HCT116 (cell line): ENCODE data around the gene C1orf174. TPM values are rescaled to one million over a fixed set of nuclear protein-coding genes. Genes with fewer than 3 reads are reported as not detected.

Experiments
- ATAC-seq: fragments of 200-7000 bp; cut with Tn5 transposase; 2 replicates; pipeline ENCODE4 v1.9.1; 2020; ENCODE audit warnings: mild to moderate bottlenecking, moderate library complexity
- BruUV-seq: library from RNA; stranded (reverse); fragments of 400-500 nt; replicated peaks from 2 replicates; lab custom pipeline; 2021; lab: Mats Ljungman, UMichigan
- CTCF ChIA-PET: fragments of 300-600 bp; sonication (Branson Sonifier 250); formaldehyde crosslinking; loops from one replicate; lab custom pipeline; 2021; ENCODE audit warnings: antibody characterized with exemption; lab: Charles Lee
- POLR2A ChIA-PET: fragments of 300-600, 350-600 bp; sonication (Branson Sonifier 250); formaldehyde crosslinking; loops from one replicate; lab custom pipeline; 2021; ENCODE audit warnings: antibody characterized with exemption; lab: Charles Lee
- RAD21 ChIA-PET, 2 experiments: fragments of 300-600 bp; sonication (Branson Sonifier 250); formaldehyde crosslinking; loops; one replicate each; lab custom pipeline; 2023; ENCODE audit warnings: low total read pairs in 2 of 2; ENCODE audit not compliant: uncharacterized antibody in 2 of 2, unreplicated experiment in 2 of 2, low non-redundant PET in 1 of 2; lab: Charles Lee
- DNase-seq: peaks from one replicate; pipeline ENCODE4 v3.0.0-alpha.2; 2010; ENCODE audit warnings: low read depth, low spot score
- H2AFZ ChIP-seq: fragments of 200-600 bp; shearing (Covaris generic), sonication (generic); 2 replicates; pipeline ENCODE4 v1.6.1; 2017; ENCODE audit warnings: low read depth, mixed run types, mixed read lengths, antibody characterized with exemption, low read length; ENCODE audit not compliant: poor library complexity, severe bottlenecking
- H3K27ac ChIP-seq: 2 replicates; pipeline ENCODE4 v1.5.1; 2012; ENCODE audit warnings: low read depth, low read length
- H3K27me3 ChIP-seq: fragments of 200-600 bp; sonication (generic); 2 replicates; pipeline ENCODE4 v1.6.1; 2016; ENCODE audit warnings: mixed run types, low read length, mixed read lengths; ENCODE audit not compliant: insufficient read depth
- H3K36me3 ChIP-seq, 2 experiments: fragments of 200-500 bp in 1 of 2; fragments of 200-600 bp in 1 of 2; sonication (Bioruptor generic) in 1 of 2; sonication (generic) in 1 of 2; 2 replicates each; pipeline versions ENCODE4 v1.5.1 to v1.6.1; 2014 to 2016; ENCODE audit warnings: low read length in 2 of 2, inconsistent platforms in 1 of 2, mixed read lengths in 1 of 2, mixed run types in 1 of 2; ENCODE audit not compliant: insufficient read depth in 2 of 2, control insufficient read depth in 1 of 2
- H3K4me1 ChIP-seq, 2 experiments: fragments of 200-600 bp in 1 of 2; sonication (generic) in 1 of 2; 2 replicates each; pipeline versions ENCODE4 v1.5.1 to v1.6.1; 2012 to 2017; ENCODE audit warnings: low read length in 2 of 2, inconsistent platforms in 1 of 2, mild to moderate bottlenecking in 1 of 2, mixed read lengths in 1 of 2, mixed run types in 1 of 2, moderate library complexity in 1 of 2; ENCODE audit not compliant: insufficient read depth in 2 of 2, control insufficient read depth in 1 of 2
- H3K4me2 ChIP-seq: fragments of 200-600 bp; sonication (generic); 2 replicates; pipeline ENCODE4 v1.6.1; 2017; ENCODE audit warnings: mixed run types, low read length, mixed read lengths
- H3K4me3 ChIP-seq, 2 experiments: fragments of 200-600 bp in 1 of 2; sonication (generic) in 1 of 2; replicated peaks in 1 of 2; 2 replicates each; pipeline ENCODE4 v1.5.1; 2011 to 2016; ENCODE audit warnings: low read length in 2 of 2, control low read depth in 1 of 2, low read depth in 1 of 2, mild to moderate bottlenecking in 1 of 2, mixed read lengths in 1 of 2, mixed run types in 1 of 2
- H3K79me2 ChIP-seq: fragments of 200-600 bp; sonication (generic); 2 replicates; pipeline ENCODE4 v1.6.1; 2017; ENCODE audit warnings: mild to moderate bottlenecking, mixed run types, low read length, moderate library complexity, mixed read lengths; ENCODE audit not compliant: insufficient read depth
- H3K9ac ChIP-seq: fragments of 200-600 bp; sonication (generic); 2 replicates; pipeline ENCODE4 v1.6.1; 2016; ENCODE audit warnings: low read length, mixed read lengths
- H3K9me2 ChIP-seq: fragments of 200-600 bp; sonication (generic), shearing (Covaris generic); 2 replicates; pipeline ENCODE4 v1.6.1; 2017; ENCODE audit warnings: mixed run types, mild to moderate bottlenecking, moderate library complexity; ENCODE audit not compliant: insufficient read depth
- H3K9me3 ChIP-seq, 2 experiments: fragments of 200-500 bp in 1 of 2; fragments of 200-600 bp in 1 of 2; sonication (Bioruptor generic) in 1 of 2; sonication (generic) in 1 of 2; 2 replicates each; pipeline ENCODE4 v1.6.1; 2014 to 2017; ENCODE audit warnings: low read length in 2 of 2, mixed read lengths in 2 of 2, inconsistent platforms in 1 of 2, low read depth in 1 of 2, mild to moderate bottlenecking in 1 of 2, mixed run types in 1 of 2, moderate library complexity in 1 of 2; ENCODE audit not compliant: control insufficient read depth in 1 of 2, insufficient read depth in 1 of 2
- H4K20me1 ChIP-seq: fragments of 200-600 bp; sonication (generic), shearing (Covaris generic); 2 replicates; pipeline ENCODE4 v1.6.1; 2017; ENCODE audit warnings: mixed run types, mild to moderate bottlenecking, moderate library complexity; ENCODE audit not compliant: insufficient read depth
- CTCF ChIP-seq, 3 experiments: fragments of 200-600 bp in 1 of 3; sonication (generic) in 1 of 3; IDR thresholded peaks in 2 of 3; conservative IDR thresholded peaks in 1 of 3; 2 replicates each; pipeline ENCODE4 v1.5.1; 2012 to 2017; ENCODE audit warnings: low read depth in 2 of 3, low read length in 2 of 3, antibody characterized with exemption in 1 of 3, borderline replicate concordance in 1 of 3, control low read depth in 1 of 3, mild to moderate bottlenecking in 1 of 3, mixed read lengths in 1 of 3, mixed run types in 1 of 3, moderate library complexity in 1 of 3; ENCODE audit not compliant: insufficient read depth in 1 of 3
- EZH2 ChIP-seq: fragments of 200-600 bp; sonication (generic); IDR thresholded peaks from 2 replicates; pipeline ENCODE4 v1.6.1; 2017; ENCODE audit warnings: antibody characterized with exemption, mixed run types
- EZH2phosphoT487 ChIP-seq: fragments of 200-600 bp; IDR thresholded peaks from 2 replicates; pipeline ENCODE4 v1.6.1; 2018; ENCODE audit warnings: antibody characterized with exemption, borderline replicate concordance
- FOSL1 ChIP-seq: IDR thresholded peaks from 2 replicates; pipeline ENCODE4 v1.6.1; 2012; ENCODE audit warnings: low read depth
- MAX ChIP-seq: IDR thresholded peaks from 2 replicates; pipeline ENCODE4 v1.6.1; 2012
- RAD21 ChIP-seq: IDR thresholded peaks from 2 replicates; pipeline ENCODE4 v1.6.1; 2012; ENCODE audit warnings: low read depth, mild to moderate bottlenecking
- SP1 ChIP-seq: IDR thresholded peaks from 2 replicates; pipeline ENCODE4 v1.6.1; 2012; ENCODE audit warnings: low read depth
- ZNF274 ChIP-seq: fragments of 200-500 bp; sonication (Bioruptor generic); IDR thresholded peaks from 2 replicates; pipeline ENCODE4 v1.6.1; 2014; ENCODE audit warnings: mild to moderate bottlenecking, low read depth, low read length, inconsistent platforms
- intact Hi-C: fragments of 100-400 bp; cut with micrococcal nuclease; formaldehyde crosslinking; loops from 2 replicates; pipeline ENCODE4 v1.10.0; 2022
- total RNA-seq: library from RNA; stranded (reverse); gene quantifications from one replicate; pipeline ENCODE4 v1.2.1, GENCODE V29; 2021; ENCODE audit not compliant: unreplicated experiment

The C1orf174 gene
- total RNA-seq, 1 experiment from 2014 or later, result 33.7 TPM

GRCh38 chr1:3871451-3871805 is 28.6 kb downstream of the C1orf174 start:
- intact Hi-C loops, result no loop called here
- Histone ChIP-seq H4K20me1 (no peaks in the 10 kb centered on the region), H3K9me2 (no peaks in the 10 kb centered on the region), H3K79me2 (no peaks in the 10 kb centered on the region), H3K36me3 (peaks cover 0 to 23% of the 10 kb centered on the region in 2 experiments; a peak in 3 of 4 replicates), H3K27ac (no peak overlapping the region), H2AFZ (no peak overlapping the region)
- BruUV-seq, result no TSS peak
- no peak for DNase-seq
- TF ChIP-seq MAX, result no peak
- TF ChIP-seq FOSL1, result no peak
- TF ChIP-seq CTCF (IDR thresholded peaks at IDR 0.05 in 2 of 3, conservative IDR thresholded peaks at IDR 0.05 in 1 of 3; ENCODE audit: borderline replicate concordance in 1 of 3, insufficient read depth in 1 of 3, low read depth in 2 of 3, low read length in 2 of 3), result no peak
- no peak for TF ChIP-seq EZH2phosphoT487
- no peak for TF ChIP-seq EZH2
- TF ChIP-seq RAD21, result no peak
- TF ChIP-seq SP1, result no peak
- TF ChIP-seq ZNF274, result no peak
- TF ChIP-seq, all 23 proteins: peak for 0
- no peak overlapping the region for H3K4me2 ChIP-seq
- H3K9me3 ChIP-seq, result no peaks in the 10 kb centered on the region; a peak in 1 of 4 replicates
- H3K4me1 ChIP-seq, result no peaks in the 10 kb centered on the region
- ChIA-PET CTCF (no interaction called here), RAD21 (no interaction called here), POLR2A (no interaction called here)
- no peaks in the 10 kb centered on the region for H3K27me3 ChIP-seq
- no peak overlapping the region for H3K4me3 ChIP-seq
- no peak for ATAC-seq
- no peak overlapping the region for H3K9ac ChIP-seq
